Left cardiac atrium (tissue), 4 donors: ENCODE data around the gene AGPAT4. TPM values are rescaled to one million over a fixed set of nuclear protein-coding genes. Genes with fewer than 3 reads are reported as not detected.
"Not testable (repeated sequence)": the region's sequence is repeated elsewhere in the genome, so short reads cannot be mapped to it uniquely, and the experiment has no call there.

Source experiments
- ATAC-seq, 2 donors: fragments of 200-7000 bp; cut with Tn5 transposase; one replicate each; pipeline ENCODE4 v1.9.1; 2020; ENCODE audit warnings: mild to moderate bottlenecking in 2 of 2, moderate library complexity in 2 of 2
- DNase-seq: peaks from one replicate; pipeline ENCODE4 v3.0.0-alpha.2; 2020
- intact Hi-C, 2 donors: fragments of 100-400 bp; cut with DNase I; formaldehyde crosslinking; loops; one replicate each; pipeline versions ENCODE4 v1.14.1 to v1.15.1; 2022 to 2023
- long read RNA-seq: library from polyadenylated mRNA; unstranded; transcript quantifications from one replicate; pipeline ENCODE4 v2.0.0, GENCODE V29; 2021
- total RNA-seq, 2 donors: library from RNA; stranded (reverse); fragmentation: NEBNext Ultra II Directional; extraction: Animal tissue kit (Norgen Biotek cat#: 25700); gene quantifications; one replicate each; pipeline ENCODE4 v1.2.1, GENCODE V29; 2021
- donor health status: DM: no; HTN: yes; CAD: no.
- donor health status: DM: no; HTN: yes; CAD: no; lungs with severe emphysema.
- donor health status: DM: yes; HTN: yes; CAD: no.
- donor health status: Dilated cardiomyopathy.

Gene AGPAT4, protein sequence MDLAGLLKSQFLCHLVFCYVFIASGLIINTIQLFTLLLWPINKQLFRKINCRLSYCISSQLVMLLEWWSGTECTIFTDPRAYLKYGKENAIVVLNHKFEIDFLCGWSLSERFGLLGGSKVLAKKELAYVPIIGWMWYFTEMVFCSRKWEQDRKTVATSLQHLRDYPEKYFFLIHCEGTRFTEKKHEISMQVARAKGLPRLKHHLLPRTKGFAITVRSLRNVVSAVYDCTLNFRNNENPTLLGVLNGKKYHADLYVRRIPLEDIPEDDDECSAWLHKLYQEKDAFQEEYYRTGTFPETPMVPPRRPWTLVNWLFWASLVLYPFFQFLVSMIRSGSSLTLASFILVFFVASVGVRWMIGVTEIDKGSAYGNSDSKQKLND
- total RNA-seq = 1 to 10 TPM; 2.9 to 4.6 TPM
- long read RNA-seq, full-length matches to known transcripts = 2 of 2 reads
- long read RNA-seq, partial matches to known transcripts = 0 of 2 reads
- long read RNA-seq, other reads (novel, unspliced or antisense) = 0 of 2 reads

DNA sequence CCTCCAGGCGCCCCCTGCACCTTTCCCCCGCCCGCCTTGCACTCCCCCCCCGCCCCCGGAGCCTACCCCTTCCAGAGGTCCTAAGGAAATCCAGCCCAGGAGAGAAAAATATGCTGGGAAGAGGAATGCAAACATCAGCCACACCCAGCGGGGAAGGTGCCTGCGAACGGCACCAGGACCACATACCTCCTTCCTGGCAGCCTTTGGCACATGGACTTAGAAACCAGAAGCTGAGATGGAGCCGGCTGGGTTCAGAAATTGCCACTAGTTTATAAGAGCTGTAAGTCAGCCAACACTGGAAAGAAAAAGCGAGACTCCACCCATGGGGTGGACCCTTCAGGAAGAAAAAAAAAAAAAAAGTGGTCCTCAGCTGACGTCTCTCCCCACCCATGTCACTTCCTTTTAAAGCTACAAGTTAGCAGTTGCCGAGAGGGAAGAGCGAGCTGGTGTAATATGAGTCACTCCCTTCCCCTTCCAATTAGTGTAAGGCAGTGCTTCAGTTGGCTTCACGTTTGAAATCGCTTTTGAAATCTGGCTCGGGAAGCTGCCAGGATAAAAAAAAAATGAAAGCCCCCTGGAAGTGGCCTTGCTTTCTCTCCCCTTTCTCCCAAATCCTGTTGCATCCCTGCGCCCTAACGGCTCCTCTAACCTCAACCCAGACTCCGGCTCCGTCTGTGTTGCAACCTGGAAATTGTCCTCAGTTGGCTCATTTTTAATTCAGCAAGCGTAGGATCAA is at the start of gene AGPAT4:
Gene AGPAT4, minus strand, starts transcription at position 310 of the 736 bp plus-strand sequence. CDS start 41,848 bp downstream, outside the sequence.
- ATAC-seq (peak; percentile 99), DNase-seq (peak; percentile 60)
- intact Hi-C loops = no loop called here

- ATAC-seq = no peak
- no peak for DNase-seq
- intact Hi-C loops = no loop called here
These were observed 45.4 kb upstream of the AGPAT4 start for GRCh38 chr6:161319231-161319630.

DNA sequence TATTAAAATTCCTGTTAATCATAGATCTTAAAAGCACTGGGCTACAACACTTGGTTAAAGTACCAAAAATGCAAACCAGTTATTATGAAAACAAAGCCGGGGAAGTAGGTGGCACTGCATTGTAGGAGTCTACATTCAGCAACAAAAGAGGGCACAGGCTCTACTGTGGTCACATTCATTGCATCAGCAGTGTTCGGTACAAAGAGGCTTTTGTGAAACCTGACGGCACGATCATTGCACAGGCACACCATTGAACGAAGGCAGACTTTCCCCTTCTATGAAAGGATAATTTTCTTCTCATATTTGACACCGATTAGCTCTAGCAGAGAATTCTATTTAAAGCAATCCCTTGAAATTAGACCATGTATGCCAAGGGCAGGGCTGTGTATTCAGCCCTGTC is 44.6 kb upstream of the AGPAT4 start:
- DNase-seq (no peak), ATAC-seq (no peak)
- intact Hi-C loops = no loop called here

DNA sequence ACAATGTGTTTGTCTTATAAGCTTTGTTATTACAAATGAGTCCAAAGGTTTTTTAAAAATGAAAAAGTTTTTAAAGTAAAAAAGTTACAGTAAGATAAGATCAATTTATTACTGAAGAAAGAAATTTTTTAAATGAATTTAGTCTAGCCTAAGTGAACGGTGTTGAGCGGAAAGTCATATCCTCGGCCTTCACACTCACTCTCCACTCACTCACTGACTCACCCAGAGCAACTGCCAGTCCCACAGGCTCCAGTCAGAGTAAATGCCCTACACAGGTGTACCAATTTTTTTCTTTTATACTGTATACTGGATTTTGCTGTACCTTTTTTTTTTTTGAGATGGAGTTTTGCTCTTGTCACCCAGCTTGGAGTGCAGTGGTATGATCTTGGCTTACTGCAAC is 42.7 kb upstream of the AGPAT4 start:
- intact Hi-C loops = no loop called here
- no peak for ATAC-seq
- DNase-seq = no peak

- intact Hi-C loops, ATAC-seq, DNase-seq: not testable (repeated sequence)
These were observed 41.5 kb upstream of the AGPAT4 start for GRCh38 chr6:161315246-161315917.

DNA sequence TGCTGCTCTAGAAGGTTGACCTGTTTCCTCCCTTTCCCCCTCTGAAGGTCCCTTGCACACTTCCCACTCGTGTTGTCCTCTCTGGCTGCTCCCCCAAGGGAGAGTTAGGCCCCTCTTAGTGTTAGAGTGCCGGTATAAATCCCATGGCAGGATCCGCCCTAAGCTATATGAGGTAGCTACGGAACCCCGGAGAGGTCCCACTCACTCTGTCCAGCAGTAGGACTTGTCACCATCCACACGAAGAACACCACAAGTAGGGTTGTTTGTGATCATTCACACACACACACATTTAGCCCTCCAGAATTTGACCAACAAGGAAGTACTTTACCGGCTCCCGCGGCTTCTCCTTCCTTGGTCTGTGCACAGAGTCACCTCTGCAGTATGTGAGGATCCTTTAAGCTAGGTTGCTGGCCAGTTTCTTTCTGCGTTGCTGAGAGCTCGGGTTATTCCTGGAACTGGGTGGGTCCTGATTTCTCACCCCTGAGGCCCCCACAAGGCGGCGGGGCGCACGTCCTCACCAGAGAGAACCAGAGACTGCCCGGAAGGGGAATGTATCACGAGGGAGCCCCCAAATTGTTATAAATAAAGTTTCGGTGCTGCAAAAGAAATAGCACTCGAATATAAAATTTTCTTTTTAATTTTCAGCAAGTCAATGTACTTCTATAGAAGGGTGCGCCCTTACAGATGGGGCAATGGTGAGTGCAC is 40.8 kb upstream of the AGPAT4 start:
- intact Hi-C loops, DNase-seq, ATAC-seq: not testable (repeated sequence)

DNA sequence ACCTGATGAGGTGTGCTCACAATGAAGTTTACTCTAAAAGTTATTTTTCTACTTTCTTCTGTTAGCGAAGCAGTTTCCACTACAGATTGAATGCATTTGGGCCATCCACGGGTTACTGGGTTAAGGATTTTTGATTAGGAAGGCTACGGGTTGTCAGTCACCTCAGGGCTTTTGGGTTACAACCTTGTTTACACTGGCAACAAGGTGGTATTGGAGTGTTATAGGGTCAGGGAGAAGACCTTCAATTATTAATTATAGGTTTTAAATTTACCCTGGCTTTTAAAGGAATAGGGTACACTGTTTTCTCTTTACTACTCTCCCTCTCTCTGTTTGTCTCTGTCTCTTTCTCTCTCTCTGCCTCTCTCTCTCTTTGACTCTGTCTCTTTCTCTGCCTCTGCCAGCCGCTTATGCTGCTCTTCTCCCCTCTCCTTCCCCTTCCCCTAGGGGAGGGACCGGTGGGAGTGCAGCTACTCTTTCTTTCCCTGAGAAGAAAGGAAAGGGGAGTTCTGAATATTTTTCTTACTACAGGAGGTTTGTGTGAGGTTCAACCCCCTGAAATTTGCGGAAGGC is 40.2 kb upstream of the AGPAT4 start:
- intact Hi-C loops = no loop called here
- ATAC-seq = no peak
- no peak for DNase-seq

DNA sequence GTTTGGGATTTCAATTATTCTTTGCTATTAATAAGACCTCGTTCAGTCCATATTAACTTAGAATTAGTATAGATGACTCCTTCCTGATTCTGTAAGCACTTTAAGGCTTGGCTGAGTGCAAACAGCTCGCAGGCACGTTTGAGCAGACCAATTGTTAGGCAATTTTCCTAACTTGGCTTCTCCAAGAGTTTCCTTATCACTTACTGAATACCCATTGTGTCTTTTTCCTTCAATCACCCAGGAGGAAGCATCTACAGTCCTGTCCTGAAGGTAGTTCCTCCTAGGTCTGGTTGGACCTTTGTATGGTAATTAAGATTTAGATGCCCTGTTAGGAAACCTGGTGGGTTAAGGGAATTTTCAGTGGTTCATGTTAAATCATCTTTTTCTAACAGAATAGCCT is 39.6 kb upstream of the AGPAT4 start:
- DNase-seq, ATAC-seq, intact Hi-C loops: not testable (repeated sequence)

DNA sequence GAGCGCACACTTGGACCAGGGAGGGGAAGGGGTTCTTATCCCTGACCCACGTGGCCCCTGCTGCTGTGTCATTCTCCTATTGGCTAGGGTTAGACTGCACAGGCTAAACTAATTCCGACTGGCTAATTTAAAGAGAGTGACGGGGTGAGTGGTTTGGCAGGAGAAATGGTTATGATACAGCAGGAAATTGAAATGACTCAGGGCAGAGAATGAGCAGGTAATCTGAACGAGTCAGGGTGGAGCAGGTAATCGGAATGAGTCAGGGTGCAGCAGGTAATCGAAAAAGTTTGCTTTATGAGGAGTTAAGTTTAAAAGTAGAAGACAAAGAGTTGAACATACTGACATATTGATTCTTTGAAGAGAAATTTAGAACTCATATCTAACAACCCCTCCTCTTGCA is 35.9 kb upstream of the AGPAT4 start:
- ATAC-seq, intact Hi-C loops, DNase-seq: not testable (repeated sequence)

DNA sequence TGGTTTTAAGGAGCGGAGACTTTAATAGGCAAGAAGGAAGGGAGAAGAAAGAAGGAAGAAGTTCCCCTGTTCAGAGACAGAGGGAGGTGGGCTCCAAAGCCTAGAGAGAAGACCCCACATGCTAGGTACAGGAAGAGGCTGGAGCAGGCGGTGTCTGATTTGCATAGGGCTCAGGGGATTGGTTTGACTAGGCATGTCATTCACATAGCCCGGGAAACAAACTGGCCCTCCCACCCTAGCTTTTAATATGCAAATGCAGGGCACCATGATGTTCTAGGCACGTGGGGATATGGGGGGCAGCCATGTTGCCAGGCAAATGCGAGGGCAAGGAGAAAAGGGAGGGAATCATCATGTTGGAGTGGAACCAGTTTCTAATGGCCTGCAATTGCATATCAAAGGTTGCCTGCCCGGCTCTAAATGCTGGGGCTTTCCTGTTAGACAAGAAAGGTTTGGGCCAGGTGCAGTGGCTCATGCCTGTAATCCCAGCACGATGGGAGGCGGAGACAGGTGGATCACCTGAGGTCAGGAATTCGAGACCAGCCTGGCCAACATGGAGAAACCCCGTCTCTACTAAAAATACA is 34.3 kb upstream of the AGPAT4 start:
- intact Hi-C loops = no loop called here
- DNase-seq (no peak), ATAC-seq (no peak)

GRCh38 chr6:161305860-161306259 is 32.0 kb upstream of the AGPAT4 start:
- ATAC-seq (no peak), DNase-seq (no peak)
- intact Hi-C loops = no loop called here

DNA sequence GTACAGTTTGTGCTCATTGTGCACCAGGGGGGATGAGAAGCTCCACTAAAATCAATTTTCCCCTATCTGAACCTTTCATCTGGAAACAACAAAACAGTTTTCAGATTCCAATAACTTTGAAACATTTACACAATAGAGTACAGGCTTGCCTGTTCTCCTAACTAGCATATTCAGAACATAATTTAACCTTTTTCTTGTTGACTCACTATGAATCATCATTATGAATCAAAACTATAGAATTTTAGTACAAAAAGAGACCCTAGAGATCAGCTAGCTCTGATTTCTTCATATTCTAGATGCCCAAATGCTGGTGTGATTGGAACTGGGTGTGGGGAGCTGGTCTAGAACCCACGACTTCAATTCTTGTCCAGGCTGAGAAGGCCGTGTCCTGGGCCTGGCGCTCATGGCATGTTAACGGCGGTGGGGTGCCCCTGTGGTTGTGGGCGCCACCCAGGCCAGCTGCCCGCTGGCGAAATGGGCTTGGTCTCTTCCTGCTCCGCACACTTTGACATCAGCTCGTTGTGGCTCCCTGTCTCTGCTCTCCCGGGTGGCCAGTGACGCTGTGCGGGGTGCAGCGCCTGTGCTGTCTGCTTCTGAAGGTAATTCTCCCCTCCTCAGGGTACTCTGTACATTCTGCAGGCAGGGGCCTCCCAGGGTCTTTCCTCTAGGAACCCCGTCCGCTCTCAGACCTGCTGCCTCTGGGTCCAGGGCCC is 29.9 kb upstream of the AGPAT4 start:
- ATAC-seq (no peak), DNase-seq (no peak)
- intact Hi-C loops = no loop called here

DNA sequence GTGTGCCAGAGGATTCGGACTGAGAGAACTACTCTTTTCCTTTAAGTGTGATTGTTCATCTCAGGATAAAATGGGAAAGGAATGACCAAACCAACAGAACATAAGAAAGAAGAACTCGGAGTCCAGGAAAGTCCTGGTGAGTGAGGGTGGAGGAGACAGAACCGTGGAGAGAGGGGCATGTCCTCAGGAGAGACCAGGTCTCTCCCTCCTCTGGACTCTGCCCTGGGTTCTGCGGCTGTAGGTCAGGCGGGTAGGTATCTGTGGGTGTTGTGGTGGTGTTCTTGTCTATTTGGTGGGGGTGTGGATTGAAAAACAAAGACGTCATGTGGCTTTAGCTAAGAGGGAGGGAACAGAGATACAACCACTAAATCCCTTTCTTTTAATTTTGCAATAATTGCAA is 29.1 kb upstream of the AGPAT4 start:
- no peak for ATAC-seq
- intact Hi-C loops = no loop called here
- DNase-seq = no peak

DNA sequence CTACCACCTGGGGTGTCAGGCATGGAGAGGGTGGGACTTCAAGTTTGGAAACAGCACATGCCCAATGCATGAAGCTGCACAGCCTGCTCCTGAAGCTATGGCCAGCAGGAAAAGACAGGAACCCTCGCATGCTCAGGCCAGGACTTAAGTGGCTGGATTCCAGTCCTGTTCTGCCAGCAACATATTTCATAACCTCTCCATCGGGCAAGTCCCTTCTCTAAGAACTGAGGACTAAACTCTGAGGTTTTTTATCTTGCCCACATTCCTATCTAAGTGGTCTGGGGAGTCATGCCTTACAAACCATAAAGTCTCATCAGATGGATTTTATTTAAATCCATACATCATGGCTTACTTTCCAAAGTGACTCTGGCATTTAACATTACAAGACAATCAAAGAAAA is 27.5 kb upstream of the AGPAT4 start:
- intact Hi-C loops = no loop called here
- ATAC-seq (peak; percentile 62 to 93), DNase-seq (no peak)

GRCh38 chr6:161300823-161301222 is 27.0 kb upstream of the AGPAT4 start:
- no peak for DNase-seq
- peak in 1 of 2 donors; percentile 10 for ATAC-seq
- intact Hi-C loops = no loop called here

DNA sequence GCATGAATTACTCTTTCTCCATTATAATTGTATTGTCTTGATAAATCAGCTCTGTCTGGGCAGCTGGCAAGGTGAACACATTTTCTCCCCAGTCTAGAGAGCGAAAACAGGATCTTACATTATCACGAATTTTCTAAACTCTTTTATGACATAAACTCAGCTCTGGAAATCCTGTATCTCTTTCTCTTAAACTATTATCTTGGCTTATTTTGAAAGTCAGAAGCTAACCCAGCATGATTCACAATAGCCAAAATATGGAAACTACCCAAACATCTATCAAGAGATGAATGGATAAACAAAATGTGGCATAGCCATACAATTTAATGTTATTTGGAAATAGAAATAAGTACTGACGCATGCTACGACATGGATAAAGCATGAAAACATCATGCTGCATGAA is 25.9 kb upstream of the AGPAT4 start:
- intact Hi-C loops = no loop called here
- DNase-seq (no peak), ATAC-seq (no peak)

GRCh38 chr6:161295784-161296183 is 21.9 kb upstream of the AGPAT4 start:
- DNase-seq (no peak), ATAC-seq (no peak)
- intact Hi-C loops = no loop called here
